Activated CD4-positive, alpha-beta T cell treated with anti-CD3 and anti-CD28 coated beads, Interleukin-2, amount 50 U/mL, for 4 hours (primary cell): ENCODE results near the gene CFHR1.
"Not testable (repeated sequence)": the region's sequence is repeated elsewhere in the genome, so short reads cannot be mapped to it uniquely, and the experiment has no call there.

Experiments
- DNase-seq, 2 experiments: peaks; one replicate each; pipeline ENCODE4 v3.0.0-alpha.2; 2020

The CFHR1 gene

GRCh38 chr1:196819531-196819930, at the start of gene CFHR1:
TSS of gene CFHR1 (plus strand) at chr1:196819731. CDS start at chr1:196819845, 114 bp downstream.
- DNase-seq: not testable (repeated sequence)

GRCh38 chr1:196769823-196770222, 49.7 kb upstream of the CFHR1 start:
- DNase-seq: not testable (repeated sequence)

GRCh38 chr1:196773713-196774112, 45.8 kb upstream of the CFHR1 start:
- no peak for DNase-seq

- DNase-seq: no peak
Observed at GRCh38 chr1:196774175-196774574, 45.4 kb upstream of the CFHR1 start.

- DNase-seq: no peak
Observed at GRCh38 chr1:196774603-196775002, 44.9 kb upstream of the CFHR1 start, which contains the start of gene CFHR3. TSS of gene CFHR3 (plus strand) at chr1:196774840. CDS start at chr1:196774887, 47 bp downstream.

GRCh38 chr1:196777603-196778002, 41.9 kb upstream of the CFHR1 start:
- DNase-seq: no peak

- no peak for DNase-seq
Observed at GRCh38 chr1:196779093-196779492, 40.4 kb upstream of the CFHR1 start.

GRCh38 chr1:196791252-196791651, 28.3 kb upstream of the CFHR1 start:
- not testable (repeated sequence) for DNase-seq

GRCh38 chr1:196794103-196794502, 25.4 kb upstream of the CFHR1 start:
- not testable (repeated sequence) for DNase-seq

GRCh38 chr1:196797891-196798290, 21.6 kb upstream of the CFHR1 start:
- DNase-seq: no peak

GRCh38 chr1:196801920-196802319, 17.6 kb upstream of the CFHR1 start:
- not testable (repeated sequence) for DNase-seq

- no peak for DNase-seq
Observed at GRCh38 chr1:196808529-196809235, 10.8 kb upstream of the CFHR1 start.

GRCh38 chr1:196817442-196817841, 2.1 kb upstream of the CFHR1 start:
- DNase-seq: not testable (repeated sequence)

GRCh38 chr1:196827860-196828259, 8.3 kb downstream of the CFHR1 start:
- DNase-seq: not testable (repeated sequence)

GRCh38 chr1:196849613-196850492, 30.3 kb downstream of the CFHR1 start:
- not testable (repeated sequence) for DNase-seq

- DNase-seq: no peak
Observed at GRCh38 chr1:196856053-196856452, 36.5 kb downstream of the CFHR1 start.

- DNase-seq: no peak
Observed at GRCh38 chr1:196857188-196857587, 37.7 kb downstream of the CFHR1 start.

- no peak for DNase-seq
Observed at GRCh38 chr1:196858811-196859210, 39.3 kb downstream of the CFHR1 start.

- DNase-seq: no peak
Observed at GRCh38 chr1:196860323-196860884, 40.9 kb downstream of the CFHR1 start.

- DNase-seq: no peak
Observed at GRCh38 chr1:196861429-196861828, 41.9 kb downstream of the CFHR1 start.

- DNase-seq: no peak
Observed at GRCh38 chr1:196866974-196867373, 47.4 kb downstream of the CFHR1 start.

- DNase-seq: no peak
Observed at GRCh38 chr1:196873385-196873784, 53.9 kb downstream of the CFHR1 start.

- DNase-seq: no peak
Observed at GRCh38 chr1:196875935-196876334, 56.4 kb downstream of the CFHR1 start.
